ENCODE measurements around the gene LSG1.

DNA sequence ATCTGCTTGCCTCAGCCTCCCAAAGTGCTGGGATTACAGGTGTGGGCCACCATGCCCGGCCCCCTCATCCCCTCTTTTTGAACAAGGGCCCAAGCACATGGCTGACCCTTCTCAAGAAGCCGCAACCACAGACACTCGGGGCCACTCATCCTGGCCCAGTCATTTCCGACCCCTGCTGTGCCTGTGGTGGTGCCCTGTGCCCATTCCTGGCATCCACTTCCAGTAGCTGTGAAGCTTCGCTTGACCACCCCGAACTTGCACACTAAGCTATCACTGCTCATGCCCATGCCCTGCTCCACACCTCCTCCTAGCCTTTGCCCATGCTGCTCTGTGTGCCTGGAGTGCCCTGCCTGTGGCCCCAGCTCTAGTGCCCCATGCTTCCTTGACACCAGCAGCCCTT is 47.0 kb downstream of the LSG1 start:
- no peak for TF ChIP-seq EZH2 (IDR thresholded peaks at IDR 0.05; ENCODE audit: insufficient read depth, poor library complexity, severe bottlenecking)
- no peak for TF ChIP-seq EZH2phosphoT487 (IDR thresholded peaks at IDR 0.05; ENCODE audit: insufficient read depth, low read depth)

All from GM23248 (cell line).